GM11168 (cell line): ENCODE results near the gene CLDN5.

Experiments used
- in situ Hi-C: fragments of 300-500 bp; cut with MboI; formaldehyde crosslinking; loops from one replicate; pipeline ENCODE4 v1.12.0; 2022; ENCODE audit warnings: low sequenced_read_pairs; ENCODE audit not compliant: unreplicated experiment

Gene CLDN5

DNA sequence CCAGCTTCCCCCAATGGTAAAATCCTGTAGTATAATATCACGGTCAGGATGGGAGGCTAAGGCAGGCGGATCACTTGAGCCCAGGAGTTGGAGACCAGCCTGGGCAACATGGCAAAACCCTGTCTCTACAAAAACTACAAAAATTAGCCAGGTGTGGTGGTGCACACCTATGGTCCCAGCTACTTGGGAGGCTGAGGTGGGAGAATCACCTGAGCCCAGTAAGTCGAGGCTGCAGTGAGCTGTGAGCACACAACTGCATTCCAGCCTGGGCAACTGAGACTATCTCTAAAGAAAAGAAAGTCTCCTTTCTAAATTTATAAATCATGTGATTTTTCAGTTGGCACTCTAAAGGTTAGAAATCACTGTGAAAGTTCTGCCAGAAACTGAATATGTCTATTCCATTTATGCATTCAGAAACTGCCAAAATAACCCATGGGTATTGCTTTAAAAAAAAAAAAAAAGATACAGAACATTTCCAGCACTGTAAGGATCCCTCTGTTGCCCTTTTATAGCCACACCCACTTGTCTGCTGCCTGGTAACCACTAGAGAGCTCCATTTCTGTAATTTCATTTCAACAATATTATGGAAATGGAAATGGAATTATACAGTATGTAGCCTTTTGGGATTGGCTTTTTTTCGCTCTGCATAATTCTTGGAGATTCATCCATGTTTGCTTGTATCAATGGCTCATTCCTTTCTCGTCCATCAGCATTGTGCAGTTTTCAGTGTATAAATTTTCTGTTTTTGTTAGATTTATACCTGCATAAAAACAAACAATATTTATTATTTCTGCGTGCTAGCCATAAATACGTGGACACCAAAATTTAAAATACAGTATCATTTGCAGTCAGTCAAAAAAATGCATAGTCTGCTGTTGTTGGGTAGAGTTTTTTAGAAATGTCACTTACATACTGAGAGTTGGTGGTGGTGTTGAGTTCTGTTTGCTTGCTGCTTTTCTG, 35.0 kb downstream of the CLDN5 start:
- in situ Hi-C loops = no loop called here

DNA sequence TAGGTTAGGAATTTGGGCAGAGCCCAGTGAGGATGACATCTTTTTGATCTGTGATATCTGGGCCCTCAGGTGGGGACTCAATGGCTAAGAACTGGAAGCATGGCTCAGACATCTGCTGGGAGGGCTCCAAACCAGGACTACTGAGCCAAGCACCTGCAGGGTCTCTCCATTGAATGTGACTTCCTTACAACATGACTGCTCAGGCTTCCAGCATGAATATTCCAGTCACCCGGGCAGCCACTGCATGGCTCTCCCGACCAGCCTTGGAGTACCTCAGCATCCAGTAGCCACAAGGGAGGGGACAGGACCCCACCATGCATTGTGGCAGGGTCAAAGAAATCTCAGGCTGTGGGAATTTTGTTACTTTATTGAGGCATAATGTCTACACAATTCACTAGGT, 35.9 kb downstream of the CLDN5 start:
- in situ Hi-C loops = no loop called here

DNA sequence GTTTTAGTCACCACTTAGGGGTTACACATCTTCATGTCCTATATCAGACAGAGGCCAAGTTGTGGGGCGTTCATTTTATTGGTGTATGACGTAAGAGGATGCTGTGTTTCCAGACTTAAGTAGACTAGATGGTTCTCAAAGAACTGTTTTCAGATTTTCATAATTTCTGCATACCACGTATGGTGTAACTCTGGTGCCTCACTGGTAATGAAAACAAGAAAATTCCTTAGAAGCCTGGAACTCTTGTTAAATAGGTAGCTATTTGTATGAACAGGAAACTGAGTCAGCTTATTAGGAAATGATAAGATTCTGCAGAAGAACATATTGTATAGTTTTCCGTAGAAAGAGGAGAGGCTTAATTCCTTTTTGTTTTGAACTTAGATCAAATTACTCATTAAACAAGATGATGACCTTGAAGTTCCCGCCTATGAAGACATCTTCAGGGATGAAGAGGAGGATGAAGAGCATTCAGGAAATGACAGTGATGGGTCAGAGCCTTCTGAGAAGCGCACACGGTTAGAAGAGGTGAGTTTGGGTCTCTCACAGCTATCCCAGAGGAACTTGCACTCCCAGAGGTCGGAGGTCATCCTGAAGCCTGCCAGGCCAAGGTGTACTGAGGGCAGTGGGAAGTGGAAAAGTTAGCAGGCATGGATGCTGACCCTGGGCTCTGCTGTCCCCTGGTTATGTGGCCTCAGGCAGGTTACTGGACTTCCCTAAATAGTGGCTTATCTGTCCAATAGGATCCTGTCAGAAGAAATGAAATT, 40.5 kb downstream of the CLDN5 start:
- in situ Hi-C loops = no loop called here

DNA sequence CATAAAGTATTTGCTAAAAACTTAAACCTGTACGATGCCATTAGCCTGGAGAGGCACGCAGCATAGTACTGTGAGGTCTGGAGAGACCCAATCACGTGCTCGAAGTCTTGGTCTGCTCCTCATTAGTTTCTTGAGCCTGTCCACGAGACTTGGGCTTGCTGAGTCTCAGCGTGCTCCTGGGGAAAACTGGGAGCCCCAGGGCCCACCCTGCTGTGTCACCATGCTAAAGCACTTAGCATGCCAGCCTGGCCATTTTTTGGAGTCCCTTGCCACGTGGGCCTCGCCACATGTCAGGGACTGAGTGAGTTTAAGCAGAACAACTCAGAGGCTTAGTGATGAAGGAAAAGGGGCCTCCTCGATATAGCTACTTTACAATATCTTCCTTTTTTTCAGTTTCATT, 41.9 kb downstream of the CLDN5 start:
- in situ Hi-C loops = no loop called here

DNA sequence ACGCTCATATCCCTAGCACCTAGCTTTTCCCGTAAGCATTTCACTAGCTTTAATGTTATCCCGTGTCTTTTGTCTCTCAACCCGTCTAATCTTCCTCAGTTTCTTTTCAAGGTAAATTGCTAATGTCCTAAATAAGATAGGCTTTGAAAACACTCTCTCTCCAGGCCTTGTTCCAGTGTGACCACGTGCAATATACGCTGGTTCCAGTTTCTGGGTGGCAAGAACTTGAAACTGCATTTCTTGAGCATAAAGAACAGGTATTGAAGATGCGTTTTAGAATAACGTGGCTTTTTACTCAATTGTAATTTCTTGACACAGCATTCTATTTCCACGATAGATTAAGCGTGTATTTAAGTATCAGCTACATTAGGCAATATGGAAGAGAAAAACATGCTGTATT, 43.4 kb downstream of the CLDN5 start:
- in situ Hi-C loops = no loop called here

DNA sequence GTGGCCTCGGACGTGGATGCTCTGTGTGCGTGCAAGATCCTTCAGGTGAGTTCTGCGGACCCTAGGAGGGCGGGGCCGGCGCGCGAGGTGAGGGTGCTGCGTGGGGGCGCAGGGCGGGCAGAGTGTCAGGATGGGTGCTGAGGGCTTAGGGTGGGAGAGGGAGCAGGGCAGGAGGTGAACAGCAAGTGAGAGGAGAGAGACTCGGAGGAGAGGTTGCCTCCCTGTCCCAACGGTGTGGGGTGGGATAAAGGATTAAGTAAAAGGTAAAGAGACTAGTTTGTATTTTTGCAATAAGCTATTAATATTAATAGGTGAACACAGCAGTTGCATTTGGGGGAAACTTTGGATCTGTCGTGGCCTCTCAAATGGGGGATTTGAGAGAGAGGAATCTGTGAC, 44.0 kb downstream of the CLDN5 start:
- in situ Hi-C loops = no loop called here

DNA sequence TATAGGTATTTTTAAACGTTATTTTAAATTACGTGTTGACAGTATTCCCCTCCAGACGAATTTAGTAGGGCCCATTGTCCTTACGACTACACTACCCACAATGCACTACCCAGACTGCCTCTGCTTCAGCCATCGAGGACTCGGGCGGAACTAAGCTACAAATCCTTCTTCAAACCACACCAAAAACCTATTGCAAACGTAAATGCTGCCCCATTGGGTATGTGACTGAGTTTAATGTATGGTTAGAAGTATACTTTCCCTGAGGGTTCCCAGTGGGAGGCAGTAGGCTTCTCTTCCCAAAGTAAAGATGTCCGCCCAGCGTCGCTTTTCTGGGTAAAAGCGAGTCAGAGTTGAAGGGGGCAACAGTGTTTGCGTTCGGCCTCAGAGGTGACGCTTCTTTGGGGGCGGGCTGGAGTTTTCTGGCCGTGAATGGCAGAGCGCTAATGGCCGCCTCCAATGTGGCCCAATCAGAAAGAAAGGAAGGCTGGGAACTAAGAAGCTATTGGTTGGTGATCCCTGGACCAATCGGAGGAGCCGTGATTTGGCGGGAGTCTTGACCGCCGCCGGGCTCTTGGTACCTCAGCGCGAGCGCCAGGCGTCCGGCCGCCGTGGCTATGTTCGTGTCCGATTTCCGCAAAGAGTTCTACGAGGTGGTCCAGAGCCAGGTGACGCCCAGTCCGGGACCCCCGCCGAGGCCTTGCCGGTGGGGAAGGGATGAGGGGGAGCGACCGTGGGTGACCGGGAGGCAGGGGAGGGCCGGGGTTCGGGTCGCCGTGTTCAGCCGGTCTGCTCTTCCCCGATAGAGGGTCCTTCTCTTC, 44.6 kb downstream of the CLDN5 start, which contains the start of gene CDC45:
CDC45 (plus strand) TSS at position 566 of the 818 bp plus-strand sequence; CDS start at position 615, 49 bp downstream.
- in situ Hi-C loops = no loop called here

DNA sequence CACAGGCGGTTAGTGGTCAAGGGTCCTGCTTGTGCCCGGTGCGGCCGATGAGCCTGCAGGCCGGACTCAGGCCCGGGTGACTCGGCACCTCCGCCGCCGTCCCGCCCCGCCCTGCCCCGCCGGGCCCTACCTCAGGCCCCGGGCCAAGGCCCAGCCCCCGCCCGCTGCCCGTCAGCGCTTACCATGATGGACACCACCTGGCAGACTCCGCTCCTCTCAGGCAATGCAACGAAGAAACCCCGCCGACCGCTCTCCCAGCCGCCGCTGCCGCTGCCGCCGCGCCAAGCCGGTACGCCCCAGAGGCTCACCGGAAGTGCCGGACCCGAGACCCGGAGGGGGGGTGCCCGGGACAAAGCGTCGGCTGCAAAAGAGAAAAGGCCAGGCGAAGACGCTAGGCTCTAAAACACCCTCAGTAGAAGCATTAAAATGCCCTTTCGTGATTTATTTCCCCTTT, 45.3 kb downstream of the CLDN5 start, which contains the start of gene UFD1:
UFD1 (minus strand) TSS at position 293 of the 454 bp plus-strand sequence; CDS start at position 185, 108 bp downstream.
- in situ Hi-C loops = no loop called here

DNA sequence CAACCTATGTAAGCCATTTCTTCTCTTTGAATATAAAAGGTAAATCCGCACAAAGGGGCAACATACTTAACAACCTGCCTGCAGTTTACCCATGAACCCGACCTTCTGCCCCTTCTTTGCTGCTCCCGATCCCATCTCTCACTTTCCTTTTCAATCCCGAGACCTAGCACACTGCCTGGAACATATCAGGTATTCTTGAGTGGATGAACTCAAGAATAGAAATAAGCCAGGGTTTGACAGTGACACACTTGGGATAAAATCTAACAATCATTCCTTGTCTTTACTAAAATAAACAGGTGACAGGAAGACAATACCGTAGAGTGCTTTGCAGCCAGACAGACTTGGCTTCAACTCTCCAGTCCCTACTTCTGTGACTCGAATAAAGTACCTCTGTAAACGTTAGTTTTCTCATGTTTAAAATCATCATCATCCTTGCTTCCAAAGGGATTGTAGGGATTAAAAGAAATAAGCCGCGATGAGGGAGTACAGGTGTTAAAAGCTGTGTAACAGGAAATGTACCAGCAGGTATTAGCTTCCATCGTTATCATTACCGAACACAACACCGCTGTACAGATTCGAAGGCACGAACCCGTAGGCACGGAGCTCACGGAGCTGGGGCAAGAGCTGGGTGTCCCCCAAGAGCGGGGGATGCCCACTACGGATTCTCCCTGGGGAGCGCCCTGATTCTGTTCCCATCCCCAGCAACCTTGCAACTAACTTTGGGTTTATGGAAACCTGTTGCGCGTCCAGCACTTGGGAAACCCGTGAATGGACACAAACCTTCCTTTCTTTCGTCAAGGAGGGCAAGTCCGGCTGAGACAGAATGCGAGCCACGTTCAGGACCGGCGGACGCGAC, 45.9 kb downstream of the CLDN5 start:
- in situ Hi-C loops = no loop called here

DNA sequence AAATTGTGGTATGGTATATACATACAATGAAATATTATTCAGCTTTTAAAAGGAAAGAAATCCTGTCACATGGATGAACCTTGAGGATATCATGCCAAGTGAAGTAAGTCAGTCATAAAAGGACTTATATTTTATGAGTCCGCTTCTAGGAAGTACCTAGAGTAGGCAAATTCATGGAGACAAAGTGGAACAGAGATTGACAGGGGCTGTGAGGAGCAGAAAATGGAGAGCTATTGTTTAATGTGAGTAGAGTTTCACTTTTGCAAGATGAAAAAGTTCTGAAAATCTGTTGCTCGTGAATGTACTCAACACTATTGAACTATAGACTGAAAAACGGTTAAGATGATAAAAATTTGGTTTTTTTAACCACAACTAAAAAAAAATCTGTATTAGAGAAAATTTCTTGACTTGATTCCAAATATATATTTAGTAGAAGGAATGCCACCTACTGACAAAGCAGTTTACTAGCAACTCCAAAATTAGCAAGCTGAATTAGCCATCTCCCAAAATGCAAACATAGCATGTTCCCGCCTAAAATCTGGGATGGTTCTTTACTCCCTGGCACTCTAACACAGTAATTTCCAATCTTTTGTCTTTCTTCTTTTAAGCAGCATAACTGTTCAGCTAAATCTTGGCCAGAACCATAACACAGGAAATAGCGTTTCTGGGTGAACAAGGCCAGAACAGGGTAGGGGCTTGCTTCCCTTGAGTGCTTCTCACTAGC, 46.7 kb downstream of the CLDN5 start:
- in situ Hi-C loops = no loop called here

DNA sequence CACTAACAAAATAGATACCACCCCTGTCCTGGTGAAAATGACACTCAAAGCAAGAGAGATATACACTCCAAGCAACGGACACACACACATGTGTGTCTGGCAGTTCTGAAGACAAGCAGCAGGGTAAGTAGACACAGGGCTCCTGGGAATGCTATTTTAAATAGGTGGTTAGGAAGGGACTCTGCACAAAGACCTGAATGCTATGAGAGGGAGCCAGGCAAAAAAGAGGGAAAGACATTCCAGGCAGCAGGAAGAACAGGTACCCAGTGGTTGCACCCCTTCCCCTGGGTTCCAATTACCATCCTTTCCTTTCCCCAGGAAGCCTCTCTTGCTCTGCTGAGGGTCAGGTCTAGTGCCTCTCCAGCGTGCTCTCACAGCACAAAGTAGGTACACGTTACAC, 48.2 kb downstream of the CLDN5 start:
- in situ Hi-C loops = no loop called here

DNA sequence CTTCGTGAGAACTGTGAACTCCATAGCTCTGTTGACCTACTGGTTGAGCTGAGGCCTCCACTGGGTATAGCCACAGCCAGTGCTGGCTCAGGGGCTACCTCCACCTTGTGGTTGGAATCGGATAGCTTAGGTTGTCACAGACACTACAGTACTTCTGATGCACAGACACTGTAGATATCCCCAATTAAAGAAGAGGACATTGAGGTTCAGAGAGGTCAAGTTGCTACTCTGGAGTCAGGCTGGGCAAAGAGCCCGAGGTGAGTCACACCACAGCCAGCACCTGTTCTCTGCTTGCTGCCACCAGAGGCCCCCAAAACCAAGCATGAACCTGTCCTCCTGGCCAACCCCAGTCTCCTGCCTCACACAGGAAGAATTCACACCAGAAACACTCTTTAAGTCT, 50.6 kb downstream of the CLDN5 start:
- in situ Hi-C loops = no loop called here
